Inflammatory macrophage treated with lipopolysaccharide for 4 hours (primary cell): ENCODE results near the gene ADGRG4.
"Not testable (repeated sequence)": the region's sequence is repeated elsewhere in the genome, so short reads cannot be mapped to it uniquely, and the experiment has no call there.

Source experiments
- DNase-seq: peaks from one replicate; pipeline ENCODE4 v3.0.0-alpha.2; 2020

The ADGRG4 gene

GRCh38 chrX:136395271-136395670 is 94.5 kb downstream of the ADGRG4 start:
- DNase-seq: no peak

DNA sequence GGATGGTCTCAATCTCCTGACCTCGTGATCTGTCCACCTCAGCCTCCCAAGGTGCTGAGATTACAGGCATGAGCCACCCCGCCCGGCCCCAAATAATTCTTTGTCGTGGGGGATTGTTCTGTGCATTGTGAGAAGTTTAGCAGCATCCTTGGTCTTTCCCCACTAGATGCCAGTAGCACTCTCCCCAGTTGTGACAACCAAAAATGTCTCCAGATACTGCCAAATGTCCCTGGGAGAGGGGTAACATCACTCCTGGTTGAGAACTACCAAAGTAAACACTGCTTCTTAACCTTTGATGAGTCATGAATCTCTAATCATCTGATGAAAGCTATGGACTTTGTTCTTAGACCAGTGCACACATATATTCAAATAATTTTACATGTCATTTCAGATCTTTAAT is 96.2 kb downstream of the ADGRG4 start:
- no peak for DNase-seq

- DNase-seq: no peak
Measured at GRCh38 chrX:136405126-136405525, 104.4 kb downstream of the ADGRG4 start.

- peak; percentile 1 for DNase-seq
Measured at GRCh38 chrX:136417806-136418205, 117.0 kb downstream of the ADGRG4 start.

- no peak for DNase-seq
Measured at GRCh38 chrX:136421338-136421737, 120.6 kb downstream of the ADGRG4 start.

DNA sequence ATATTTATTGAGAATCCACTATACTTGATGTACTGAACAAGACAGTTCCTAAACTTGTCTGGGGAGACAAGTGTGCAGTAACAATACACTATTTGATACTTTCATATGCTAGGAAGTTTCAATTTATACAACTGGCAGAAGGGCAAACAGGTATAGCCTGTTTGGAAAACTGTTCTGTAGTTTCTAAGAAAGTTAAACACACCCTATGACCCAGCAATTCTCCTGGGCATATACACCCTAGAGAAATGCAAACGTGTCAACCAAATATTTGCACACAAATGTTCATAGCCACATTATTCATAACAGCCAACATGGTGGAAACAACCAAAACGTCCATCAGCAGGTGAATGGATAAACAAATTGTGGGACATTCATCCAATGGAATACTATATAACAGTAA is 123.0 kb downstream of the ADGRG4 start:
- no peak for DNase-seq

GRCh38 chrX:136425996-136426395 is 125.2 kb downstream of the ADGRG4 start:
- DNase-seq: no peak

DNA sequence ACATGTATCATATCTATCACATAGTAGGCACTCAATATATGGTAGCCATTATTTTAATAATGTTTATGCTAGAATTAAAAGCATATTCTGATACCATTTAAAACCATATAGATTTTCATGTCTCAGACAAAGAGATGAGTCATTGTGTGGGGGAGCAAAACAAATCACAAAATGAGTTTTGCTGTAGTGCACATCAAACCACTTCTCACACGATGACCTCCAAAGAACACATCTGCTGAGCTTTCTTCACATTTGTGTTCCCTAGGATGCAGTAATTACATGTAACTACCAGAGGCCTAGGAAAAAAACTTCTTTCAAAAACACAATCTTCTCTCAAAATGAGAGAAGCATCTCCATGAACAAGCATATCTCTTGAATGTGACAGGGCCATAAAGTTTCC is 130.9 kb downstream of the ADGRG4 start:
- no peak for DNase-seq

- no peak for DNase-seq
Measured at GRCh38 chrX:136437774-136438173, 137.0 kb downstream of the ADGRG4 start.

DNA sequence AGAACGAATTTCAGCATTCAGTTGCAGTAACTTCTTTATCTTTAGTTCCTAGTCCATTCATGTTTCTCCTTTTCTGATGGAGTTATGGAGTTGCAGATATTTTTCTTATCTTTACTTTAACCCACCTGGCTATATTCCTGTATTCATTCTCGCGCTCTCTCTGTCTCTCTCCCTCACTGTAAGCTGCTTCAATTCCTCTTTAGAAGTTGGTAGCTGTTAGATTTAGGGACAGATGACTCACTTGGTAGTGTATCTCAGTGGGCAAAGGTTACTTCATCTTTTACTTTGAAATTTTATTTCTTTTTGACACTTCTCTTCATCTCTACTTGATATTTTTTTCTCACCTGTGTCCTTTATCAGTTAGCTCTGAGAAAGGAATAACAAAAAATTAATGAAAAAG is 137.4 kb downstream of the ADGRG4 start:
- no peak for DNase-seq

DNA sequence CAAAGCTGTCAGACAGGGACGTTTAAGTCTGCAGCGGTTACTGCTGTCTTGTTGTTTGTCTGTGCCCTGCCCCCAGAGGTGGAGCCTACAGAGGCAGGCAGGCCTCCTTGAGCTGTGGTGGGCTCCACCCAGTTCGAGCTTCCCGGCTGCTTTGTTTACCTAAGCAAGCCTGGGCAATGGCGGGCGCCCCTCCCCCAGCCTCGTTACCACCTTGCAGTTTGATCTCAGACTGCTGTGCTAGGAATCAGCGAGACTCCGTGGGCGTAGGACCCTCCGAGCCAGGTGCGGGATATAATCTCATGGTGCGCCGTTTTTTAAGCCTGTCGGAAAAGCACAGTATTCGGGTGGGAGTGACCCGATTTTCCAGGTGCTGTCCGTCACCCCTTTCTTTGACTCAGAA is 144.9 kb downstream of the ADGRG4 start:
- not testable (repeated sequence) for DNase-seq

DNA sequence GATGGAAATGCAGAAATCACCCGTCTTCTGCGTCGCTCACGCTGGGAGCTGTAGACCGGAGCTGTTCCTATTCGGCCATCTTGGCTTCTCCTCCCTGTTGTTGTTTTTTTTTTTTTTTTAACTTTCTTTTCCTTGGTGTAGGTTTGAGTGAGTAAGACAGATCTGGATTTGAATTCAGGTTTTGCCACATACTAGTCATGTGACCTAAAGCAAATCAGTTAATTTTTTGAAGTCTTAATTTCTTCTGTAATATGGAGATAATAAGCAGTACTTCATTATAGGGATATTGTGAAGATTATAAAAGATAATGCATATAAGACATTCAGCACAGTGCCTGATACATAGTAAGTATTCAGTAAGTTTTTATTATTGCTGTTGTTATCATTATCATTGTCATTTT is 145.4 kb downstream of the ADGRG4 start:
- DNase-seq: no peak

DNA sequence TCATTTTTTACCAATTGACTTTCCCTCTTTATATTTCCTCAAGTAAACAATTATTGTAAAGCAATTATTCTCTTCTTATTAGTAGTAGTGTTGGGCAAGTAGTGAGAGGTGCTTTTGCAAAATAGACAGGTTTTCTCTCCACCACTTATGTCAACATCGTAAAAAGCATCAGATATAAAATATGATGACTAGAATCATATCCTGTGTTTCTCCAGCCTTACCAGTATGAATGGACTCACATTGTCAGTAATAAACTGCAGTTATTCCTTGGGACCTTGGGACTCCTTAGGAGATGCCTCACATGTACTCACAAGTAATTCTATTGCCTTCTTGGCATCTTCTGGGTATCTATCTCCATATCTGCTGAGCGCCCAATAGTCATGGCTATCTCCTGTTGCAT is 146.5 kb downstream of the ADGRG4 start:
- no peak for DNase-seq

DNA sequence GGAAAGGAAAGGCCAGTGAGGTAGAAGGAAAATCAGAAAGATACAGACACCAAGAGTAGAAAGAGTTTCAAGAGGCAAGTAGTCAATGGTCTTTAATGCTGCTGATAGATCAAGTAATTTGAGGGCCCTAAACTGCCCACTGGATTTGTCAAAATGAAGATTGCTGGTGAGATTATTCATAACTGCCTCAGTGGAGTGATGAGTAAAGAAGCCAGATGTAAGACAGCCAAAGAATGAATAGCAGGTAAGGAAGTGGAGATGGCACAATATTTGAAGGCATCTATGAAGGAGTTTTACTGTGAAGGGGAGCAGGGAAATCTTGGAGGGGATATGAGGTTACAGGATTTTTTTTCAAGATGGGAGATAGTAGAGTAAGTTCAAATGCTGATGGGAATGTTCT is 147.2 kb downstream of the ADGRG4 start:
- DNase-seq: no peak

GRCh38 chrX:136450050-136450830 is 149.5 kb downstream of the ADGRG4 start:
- DNase-seq: no peak

DNA sequence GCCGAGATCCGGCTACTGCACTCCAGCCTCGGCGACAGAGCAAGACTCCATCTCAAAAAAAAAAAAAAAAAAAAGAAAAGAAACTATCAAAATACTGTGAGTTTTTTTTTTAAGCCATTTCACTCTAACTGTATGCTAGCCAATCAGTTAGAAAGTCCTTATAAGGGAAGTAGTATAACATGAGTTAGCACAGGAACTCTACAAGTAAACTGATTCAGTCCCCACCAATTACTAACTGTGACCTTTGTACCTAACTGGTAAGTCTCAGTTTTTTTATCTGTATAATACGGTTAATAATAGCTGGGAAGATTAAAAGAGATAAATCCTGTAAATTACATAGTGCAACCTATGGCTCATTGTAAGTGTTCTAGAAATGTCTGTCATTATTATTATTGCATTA is 151.9 kb downstream of the ADGRG4 start:
- no peak for DNase-seq

DNA sequence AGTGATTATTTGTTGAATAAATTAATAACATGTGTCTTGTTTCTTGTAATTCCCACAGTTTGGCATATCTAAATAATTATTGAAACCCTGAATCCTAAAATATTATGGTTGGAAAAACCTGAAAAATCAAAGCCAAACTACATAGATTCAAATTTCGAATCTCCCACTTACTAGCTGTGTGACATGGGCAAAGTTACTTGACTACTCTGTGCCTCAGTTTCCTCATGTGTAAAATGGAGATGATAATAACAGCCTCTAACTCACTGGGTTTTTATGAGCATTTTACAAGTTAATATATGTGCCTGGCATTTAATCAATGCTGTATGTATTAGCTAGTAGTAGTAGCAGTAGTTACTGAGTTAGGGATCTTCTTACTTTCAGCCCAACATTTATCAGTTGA is 152.4 kb downstream of the ADGRG4 start:
- DNase-seq: no peak

- DNase-seq: no peak
Measured at GRCh38 chrX:136453771-136454170, 153.0 kb downstream of the ADGRG4 start.

DNA sequence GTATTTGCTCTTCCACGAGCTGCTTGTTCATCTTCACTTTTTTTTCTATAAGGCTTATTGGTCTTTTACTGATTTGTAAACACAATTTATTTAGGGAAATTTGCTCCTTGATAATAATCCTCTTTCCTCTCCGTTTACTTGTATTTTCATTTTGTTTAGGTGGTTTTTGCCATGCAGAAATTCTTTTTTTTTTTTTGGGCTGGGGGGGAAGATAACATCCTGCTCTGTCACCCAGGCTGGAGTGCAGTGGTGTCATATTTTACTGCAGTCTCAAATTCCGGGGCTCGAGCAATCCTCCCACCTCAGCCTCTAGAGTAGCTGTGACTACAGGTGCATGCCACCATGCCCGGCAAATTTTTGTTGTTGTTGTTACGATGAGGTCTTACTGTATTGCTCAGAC is 155.4 kb downstream of the ADGRG4 start:
- DNase-seq: no peak

DNA sequence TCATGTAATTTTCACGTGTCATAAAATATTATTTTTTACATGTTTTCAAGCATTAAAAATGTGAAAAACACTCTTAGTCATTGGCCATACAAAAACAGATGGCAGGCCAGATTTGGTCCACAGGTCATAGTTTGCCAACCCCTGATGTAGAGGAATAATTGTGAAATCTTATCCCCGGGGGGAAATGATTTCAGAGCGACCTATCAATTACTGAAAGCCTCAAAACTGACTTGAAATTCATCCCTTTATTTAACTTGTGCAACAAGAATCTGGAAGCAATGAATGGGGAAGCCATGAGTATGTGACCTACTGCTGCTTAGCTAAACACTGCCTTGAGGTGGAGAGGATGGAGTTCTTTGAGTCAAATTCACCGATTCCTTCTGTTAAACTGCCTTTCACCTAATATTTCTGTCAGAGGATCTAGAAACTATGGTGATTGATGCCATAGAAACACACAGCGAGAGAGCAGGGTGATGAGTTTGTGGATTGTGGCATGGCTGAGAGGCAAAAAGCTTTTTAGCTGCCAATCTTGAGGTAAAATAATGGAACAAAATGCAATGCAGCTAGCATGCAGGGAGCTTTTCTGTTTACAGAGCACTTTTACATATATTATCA is 156.6 kb downstream of the ADGRG4 start:
- no peak for DNase-seq

DNA sequence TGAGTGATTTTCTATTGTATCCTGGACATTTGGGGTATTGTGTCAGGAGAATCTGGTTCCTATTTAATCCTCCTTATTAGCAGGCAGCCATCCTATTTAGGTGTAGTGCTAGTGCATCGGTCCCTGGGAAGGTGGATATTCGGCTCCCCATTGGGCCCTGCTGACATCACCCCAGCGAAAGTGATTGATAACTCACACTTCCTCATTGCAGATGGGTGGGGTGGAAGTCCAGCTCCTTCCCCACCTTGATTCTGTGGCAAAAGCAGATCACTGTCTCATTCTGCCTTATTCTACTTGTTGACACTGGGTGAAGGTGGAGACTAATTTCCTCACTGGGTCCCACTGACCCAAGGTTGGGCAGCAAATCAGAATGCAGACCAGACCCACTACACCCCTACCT is 163.8 kb downstream of the ADGRG4 start:
- DNase-seq: no peak
